H1 (cell line): ENCODE results near the gene TTLL7. TPM values are rescaled to one million over a fixed set of nuclear protein-coding genes. Genes with fewer than 3 reads are reported as not detected.

Source experiments
- CTCF ChIA-PET: fragments of 300-600 bp; sonication (Branson Sonifier 250); formaldehyde crosslinking; loops from one replicate; lab custom pipeline; 2021; ENCODE audit not compliant: partially characterized antibody; lab: Charles Lee
- POLR2A ChIA-PET: fragments of 300-600 bp; sonication (Branson Sonifier 250); formaldehyde crosslinking; loops from one replicate; lab custom pipeline; 2021; ENCODE audit warnings: inconsistent platforms; ENCODE audit not compliant: partially characterized antibody; lab: Charles Lee
- DNase-seq, 2 experiments: peaks; one replicate each; pipeline versions ENCODE4 v3.0.0 to v3.0.0-alpha.2; 2010 to 2022; ENCODE audit warnings: low spot score in 2 of 2, low read depth in 1 of 2, mixed read lengths in 1 of 2
- FAIRE-seq: peaks from 2 replicates; lab custom pipeline; 2011; peaks lifted over from hg19 to GRCh38; lab: Jason Lieb, UNC
- H2AFZ ChIP-seq: 2 replicates; pipeline ENCODE4 v1.8.1; 2012; ENCODE audit warnings: low read length, inconsistent platforms
- H2AK5ac ChIP-seq: 2 replicates; pipeline ENCODE4 v1.6.1; 2013; ENCODE audit warnings: low read depth, low read length
- H2BK120ac ChIP-seq: replicated peaks from 2 replicates; pipeline ENCODE3; 2013; ENCODE audit warnings: low read depth, low read length, inconsistent platforms
- H2BK12ac ChIP-seq: 2 replicates; pipeline ENCODE4 v1.6.1; 2013; ENCODE audit warnings: low read depth, low read length
- H2BK15ac ChIP-seq: 2 replicates; pipeline ENCODE4 v1.6.1; 2013; ENCODE audit warnings: low read length
- H2BK20ac ChIP-seq: 2 replicates; pipeline ENCODE4 v1.6.1; 2013; ENCODE audit warnings: low read length
- H2BK5ac ChIP-seq: 2 replicates; pipeline ENCODE4 v1.6.1; 2013; ENCODE audit warnings: low read depth, low read length
- H3K14ac ChIP-seq: 2 replicates; pipeline ENCODE4 v1.6.1; 2013; ENCODE audit warnings: inconsistent platforms; ENCODE audit not compliant: insufficient read length
- H3K18ac ChIP-seq: 2 replicates; pipeline ENCODE4 v1.6.1; 2013; ENCODE audit warnings: low read length; ENCODE audit errors: extremely low read depth
- H3K23ac ChIP-seq: 2 replicates; pipeline ENCODE4 v1.6.1; 2013; ENCODE audit warnings: inconsistent platforms; ENCODE audit not compliant: insufficient read length
- H3K23me2 ChIP-seq: 2 replicates; pipeline ENCODE4 v1.6.1; 2013; ENCODE audit warnings: low read depth, low read length
- H3K27ac ChIP-seq: 2 replicates; pipeline ENCODE4 v1.6.1; 2011; ENCODE audit warnings: low read depth, low read length, inconsistent platforms
- H3K27me3 ChIP-seq, 4 experiments: replicated peaks in 1 of 4; 1 replicate in 1 of 4; 2 replicates in 3 of 4; pipeline versions ENCODE4 v1.6.1 to v1.8.1; 2011 to 2013; ENCODE audit warnings: low read length in 3 of 4, mild to moderate bottlenecking in 3 of 4, inconsistent platforms in 2 of 4, mixed read lengths in 2 of 4, moderate library complexity in 1 of 4; ENCODE audit not compliant: control insufficient read depth in 3 of 4, insufficient read depth in 3 of 4; ENCODE audit errors: extremely low read depth in 1 of 4
- H3K36me3 ChIP-seq, 4 experiments: 2 replicates each; pipeline versions ENCODE4 v1.6.1 to v1.8.1; 2011 to 2013; ENCODE audit warnings: mild to moderate bottlenecking in 4 of 4, low read length in 3 of 4, moderate library complexity in 2 of 4, control low read depth in 1 of 4, inconsistent platforms in 1 of 4; ENCODE audit not compliant: insufficient read depth in 4 of 4, control insufficient read depth in 2 of 4
- H3K4ac ChIP-seq: replicated peaks from 2 replicates; pipeline ENCODE3; 2013; ENCODE audit warnings: low read length, low read depth, mixed read lengths, inconsistent platforms; ENCODE audit not compliant: insufficient read length
- H3K4me1 ChIP-seq, 4 experiments: replicated peaks in 1 of 4; 1 replicate in 1 of 4; 2 replicates in 3 of 4; pipeline versions ENCODE4 v1.6.1 to v1.8.1; 2011 to 2013; ENCODE audit warnings: low read length in 3 of 4, inconsistent platforms in 2 of 4, mixed read lengths in 1 of 4; ENCODE audit not compliant: insufficient read depth in 4 of 4, control insufficient read depth in 3 of 4
- H3K4me2 ChIP-seq, 2 experiments: 2 replicates each; pipeline versions ENCODE4 v1.6.1 to v1.8.1; 2011 to 2013; ENCODE audit warnings: low read depth in 2 of 2, low read length in 2 of 2, control low read depth in 1 of 2, inconsistent platforms in 1 of 2, mild to moderate bottlenecking in 1 of 2; ENCODE audit not compliant: insufficient read depth in 1 of 2
- H3K4me3 ChIP-seq, 4 experiments: fragments of 200-600, 300-600 bp in 1 of 4; sonication (generic), shearing (Covaris generic), sonication (Bioruptor Twin) in 1 of 4; 2 replicates each; pipeline versions ENCODE4 v1.5.1 to v1.8.1; 2011 to 2016; ENCODE audit warnings: low read length in 4 of 4, low read depth in 3 of 4, control low read depth in 2 of 4, inconsistent platforms in 2 of 4, mild to moderate bottlenecking in 2 of 4, mixed read lengths in 1 of 4, moderate library complexity in 1 of 4; ENCODE audit not compliant: insufficient read depth in 2 of 4; ENCODE audit errors: extremely low read depth in 1 of 4
- H3K56ac ChIP-seq: replicated peaks from 2 replicates; pipeline ENCODE3; 2013; ENCODE audit warnings: low read depth, mild to moderate bottlenecking, mixed read lengths, low read length, inconsistent platforms; ENCODE audit not compliant: insufficient read length
- H3K79me1 ChIP-seq: 2 replicates; pipeline ENCODE4 v1.6.1; 2013; ENCODE audit warnings: low read depth, low read length, control low read depth
- H3K79me2 ChIP-seq, 2 experiments: 2 replicates each; pipeline versions ENCODE4 v1.6.1 to v1.8.1; 2012 to 2013; ENCODE audit warnings: low read length in 2 of 2, mild to moderate bottlenecking in 2 of 2, inconsistent platforms in 1 of 2; ENCODE audit not compliant: insufficient read depth in 2 of 2, control insufficient read depth in 1 of 2
- H3K9ac ChIP-seq, 4 experiments: replicated peaks in 1 of 4; 1 replicate in 1 of 4; 2 replicates in 3 of 4; pipeline versions ENCODE4 v1.6.1 to v1.8.1; 2011 to 2013; ENCODE audit warnings: low read depth in 3 of 4, low read length in 3 of 4, control low read depth in 2 of 4, mild to moderate bottlenecking in 2 of 4, moderate library complexity in 2 of 4, inconsistent platforms in 1 of 4; ENCODE audit errors: extremely low read depth in 1 of 4
- H3K9me3 ChIP-seq, 2 experiments: 2 replicates each; pipeline versions ENCODE4 v1.6.1 to v1.8.1; 2012 to 2013; ENCODE audit warnings: mild to moderate bottlenecking in 2 of 2, moderate library complexity in 2 of 2, control low read depth in 1 of 2, inconsistent platforms in 1 of 2, low read depth in 1 of 2, low read length in 1 of 2, mixed read lengths in 1 of 2; ENCODE audit not compliant: insufficient read depth in 2 of 2
- H4K20me1 ChIP-seq, 2 experiments: replicated peaks in 1 of 2; 2 replicates each; pipeline versions ENCODE3 to v1.8.1; 2011 to 2013; ENCODE audit warnings: inconsistent platforms in 2 of 2, low read length in 2 of 2, mild to moderate bottlenecking in 1 of 2; ENCODE audit not compliant: insufficient read depth in 2 of 2, control insufficient read depth in 1 of 2
- H4K5ac ChIP-seq: 2 replicates; pipeline ENCODE4 v1.6.1; 2013; ENCODE audit warnings: low read length, low read depth, mixed read lengths, inconsistent platforms; ENCODE audit not compliant: insufficient read length
- H4K8ac ChIP-seq: 2 replicates; pipeline ENCODE4 v1.8.0; 2013; ENCODE audit warnings: mild to moderate bottlenecking, moderate library complexity, low read length, inconsistent platforms; ENCODE audit not compliant: insufficient read depth; ENCODE audit errors: extremely low read depth
- H4K91ac ChIP-seq: replicated peaks from 2 replicates; pipeline ENCODE3; 2013; ENCODE audit warnings: low read length, mixed read lengths, inconsistent platforms; ENCODE audit not compliant: insufficient read length
- CBX8 ChIP-seq: fragments of 300-800, 300-1000 bp; sonication (generic); IDR thresholded peaks from 2 replicates; pipeline ENCODE4 v1.7.1; 2016; ENCODE audit warnings: low read depth, low read length, borderline replicate concordance
- CHD1 ChIP-seq: IDR thresholded peaks from 2 replicates; pipeline ENCODE4 v1.6.1; 2012; ENCODE audit warnings: low read depth, low read length, improper control_type of control experiment
- CTCF ChIP-seq, 3 experiments: IDR thresholded peaks; 1 replicate in 2 of 3; 2 replicates in 1 of 3; pipeline versions ENCODE4 v1.5.1 to v1.6.1; 2011; ENCODE audit warnings: low read length in 3 of 3, mild to moderate bottlenecking in 3 of 3, inconsistent platforms in 2 of 3, low read depth in 1 of 3, moderate library complexity in 1 of 3; ENCODE audit not compliant: insufficient read depth in 1 of 3; ENCODE audit errors: control extremely low read depth in 1 of 3
- JUN ChIP-seq: IDR thresholded peaks from 2 replicates; pipeline ENCODE4 v1.6.1; 2011; ENCODE audit warnings: low read depth, mild to moderate bottlenecking, improper control_type of control experiment, low read length
- JUND ChIP-seq: IDR thresholded peaks from 2 replicates; pipeline ENCODE4 v1.6.1; 2011; ENCODE audit warnings: mild to moderate bottlenecking, improper control_type of control experiment, low read length
- MAFK ChIP-seq: IDR thresholded peaks from 2 replicates; pipeline ENCODE4 v1.6.1; 2012; ENCODE audit warnings: low read depth, mild to moderate bottlenecking, improper control_type of control experiment, low read length
- NANOG ChIP-seq: IDR thresholded peaks from 2 replicates; pipeline ENCODE4 v1.6.1; 2011; ENCODE audit warnings: low read length, low read depth, mild to moderate bottlenecking, inconsistent platforms; ENCODE audit not compliant: insufficient read depth, poor library complexity, severe bottlenecking
- POLR2A ChIP-seq, 2 experiments: IDR thresholded peaks; 1 replicate in 1 of 2; 2 replicates in 1 of 2; pipeline ENCODE4 v1.6.1; 2011; ENCODE audit warnings: low read depth in 2 of 2, low read length in 2 of 2, mild to moderate bottlenecking in 2 of 2; ENCODE audit errors: control extremely low read depth in 1 of 2
- RAD21 ChIP-seq, 2 experiments: IDR thresholded peaks in 1 of 2; conservative IDR thresholded peaks in 1 of 2; 2 replicates each; pipeline ENCODE4 v1.6.1; 2011; ENCODE audit warnings: low read depth in 2 of 2, low read length in 2 of 2, improper control_type of control experiment in 1 of 2, inconsistent platforms in 1 of 2, mild to moderate bottlenecking in 1 of 2, moderate library complexity in 1 of 2
- SIN3A ChIP-seq, 2 experiments: IDR thresholded peaks in 1 of 2; conservative IDR thresholded peaks in 1 of 2; 2 replicates each; pipeline ENCODE4 v1.6.1; 2011 to 2012; ENCODE audit warnings: low read length in 2 of 2, improper control_type of control experiment in 1 of 2, low read depth in 1 of 2, mild to moderate bottlenecking in 1 of 2
- TAF1 ChIP-seq: IDR thresholded peaks from 2 replicates; pipeline ENCODE4 v1.6.1; 2011; ENCODE audit warnings: mild to moderate bottlenecking, low read depth, low read length
- TCF12 ChIP-seq: IDR thresholded peaks from 2 replicates; pipeline ENCODE4 v1.6.1; 2011; ENCODE audit warnings: low read depth, mild to moderate bottlenecking, low read length
- WGBS, 2 experiments: shearing (Covaris generic) in 1 of 2; methylation state at CpG; one replicate each; pipeline versions ENCODE4 v1.1.6 to v1.1.7; 2013 to 2015; ENCODE audit warnings: low lambda C conversion rate in 2 of 2, mixed read lengths in 2 of 2, inconsistent platforms in 1 of 2, low coverage in 1 of 2, missing lambda C conversion rate in 1 of 2; ENCODE audit not compliant: insufficient replicate concordance in 2 of 2, insufficient coverage in 1 of 2, insufficient read length in 1 of 2; ENCODE audit errors: extremely low coverage in 1 of 2, missing lambda C conversion rate in 1 of 2; 5-methylcytosine and 5-hydroxymethylcytosine counted together
- polyA plus RNA-seq, 7 experiments: library from polyadenylated mRNA; depleted of rRNA in 3 of 7; stranded (reverse) in 5 of 7; unstranded in 2 of 7; fragments of >200 nt in 5 of 7; fragments of 200-250 nt in 2 of 7; gene quantifications; 1 replicate in 5 of 7; 2 replicates in 1 of 7; 4 replicates in 1 of 7; pipeline versions ENCODE4 v1.2.1 to v1.2.3, GENCODE V29; 2011 to 2013; ENCODE audit warnings: missing spikeins in 2 of 7, mixed read lengths in 2 of 7
- total RNA-seq: library from RNA; stranded (reverse); fragmentation: NEBNext Ultra II Directional; extraction: Animal tissue kit (Norgen Biotek cat#: 25700); gene quantifications from 2 replicates; pipeline ENCODE4 v1.2.1, GENCODE V29; 2021

Gene TTLL7
- total and polyA plus RNA-seq, 2 of the 8 experiments (the other 6 are each of a cell fraction or from before 2014, with no cell fraction given) = 1.9 to 7.9 TPM

- POLR2A ChIA-PET = no interaction called here
- Histone ChIP-seq H4K91ac (no peak overlapping the region), H2AK5ac (no peak overlapping the region), H2AFZ (no peak overlapping the region), H2BK20ac (no peak overlapping the region), H3K4me2 (no peak overlapping the region), H4K8ac (no peak overlapping the region), H2BK15ac (no peak overlapping the region), H2BK120ac (no peak overlapping the region), H3K56ac (no peak overlapping the region), H3K79me1 (no peaks in the 10 kb centered on the region), H4K5ac (no peak overlapping the region), H3K9me3 (no peaks in the 10 kb centered on the region), H3K36me3 (no peaks in the 10 kb centered on the region), H2BK5ac (no peak overlapping the region), H3K14ac (no peak overlapping the region), H3K23me2 (no peaks in the 10 kb centered on the region), H3K27me3 (no peaks in the 10 kb centered on the region), H3K9ac (no peak overlapping the region), H3K79me2 (no peaks in the 10 kb centered on the region), H4K20me1 (peaks cover 0 to 1% of the 10 kb centered on the region in 2 experiments), H2BK12ac (no peak overlapping the region), H3K4ac (no peak overlapping the region), H3K18ac (no peak overlapping the region), H3K27ac (no peak overlapping the region), H3K4me3 (no peak overlapping the region), H3K23ac (no peak overlapping the region), H3K4me1 (no peaks in the 10 kb centered on the region)
- DNase-seq = no peak
- CTCF ChIA-PET = interaction anchor here (0.7 to 1.4 kb wide), 7 partner anchors 22 to 710 kb away, joined by 3 to 4 read pairs (median 3); no protein-coding TSS in a partner anchor
- no peak for FAIRE-seq
- WGBS, 2 experiments = 72% methylated on average over 2 of the region's 2 CpGs; no CpG with 5 or more reads in 1 of the 2 experiments
- TF ChIP-seq CBX8 = no peak
- no peak for TF ChIP-seq TAF1
- no peak for TF ChIP-seq NANOG
- TF ChIP-seq POLR2A (IDR thresholded peaks at IDR 0.05; ENCODE audit: control extremely low read depth in 1 of 2, low read depth in 2 of 2, low read length in 2 of 2) = no peak
- TF ChIP-seq JUN = no peak
- no peak for TF ChIP-seq JUND
- TF ChIP-seq SIN3A (conservative IDR thresholded peaks at IDR 0.05 in 1 of 2, IDR thresholded peaks at IDR 0.05 in 1 of 2; ENCODE audit: low read depth in 1 of 2, low read length in 2 of 2) = no peak
- TF ChIP-seq CTCF (IDR thresholded peaks at IDR 0.05; ENCODE audit: control extremely low read depth in 1 of 3, insufficient read depth in 1 of 3, low read depth in 1 of 3, low read length in 3 of 3) = peak in 2 of 3 experiments; percentile 46 to 49; a peak in 3 of 4 replicates
- no peak for TF ChIP-seq MAFK
- peak; percentile 40 to 59; a peak in 3 of 4 replicates for TF ChIP-seq RAD21 (IDR thresholded peaks at IDR 0.05 in 1 of 2, conservative IDR thresholded peaks at IDR 0.05 in 1 of 2; ENCODE audit: low read depth in 2 of 2, low read length in 2 of 2)
- no peak for TF ChIP-seq CHD1
- TF ChIP-seq TCF12 = no peak
These were observed 116.0 kb downstream of the TTLL7 start for GRCh38 chr1:83882906-83883305.
